CD4-positive, alpha-beta T cell treated with Interleukin-17A for 4 hours (primary cell): ENCODE data around the gene FRYL.
"Not testable (repeated sequence)": the region's sequence is repeated elsewhere in the genome, so short reads cannot be mapped to it uniquely, and the experiment has no call there.

Experiments
- DNase-seq: peaks from one replicate; pipeline ENCODE4 v3.0.0-alpha.2; 2020; ENCODE audit warnings: mixed read lengths

The FRYL gene

DNA sequence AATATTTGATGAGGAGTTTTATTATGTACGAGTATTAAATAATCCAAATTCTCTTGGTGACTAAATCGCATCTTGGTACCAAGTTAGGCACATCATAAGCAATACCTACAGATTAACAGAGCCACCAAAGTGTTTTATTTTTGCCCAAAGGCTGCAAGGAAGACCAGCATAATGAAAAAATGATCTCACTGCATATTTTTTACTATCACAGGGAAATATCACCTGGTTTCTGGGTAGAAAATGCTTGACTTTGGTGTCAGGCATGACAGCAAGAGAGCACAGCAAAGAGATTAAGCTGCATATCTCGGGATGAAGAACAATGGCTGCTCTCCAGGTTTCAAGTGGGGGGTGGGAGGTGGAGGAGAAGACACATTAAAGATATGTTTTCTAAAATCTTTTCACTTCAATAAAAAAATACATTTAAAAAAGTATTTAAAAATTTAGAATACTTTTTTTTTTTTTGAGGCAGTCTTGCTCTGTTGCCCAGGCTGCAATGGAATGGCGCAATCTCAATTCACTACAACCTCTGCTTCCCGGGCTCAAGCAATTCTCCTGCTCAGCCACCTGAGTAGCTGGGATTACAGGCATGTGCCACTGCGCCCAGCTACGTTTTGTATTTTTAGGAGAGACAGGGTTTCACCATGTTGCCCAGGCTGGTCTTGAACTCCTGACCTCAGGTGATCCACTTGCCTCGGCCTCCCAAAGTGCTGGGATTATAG is 86.1 kb downstream of the FRYL start:
- DNase-seq, result no peak

DNA sequence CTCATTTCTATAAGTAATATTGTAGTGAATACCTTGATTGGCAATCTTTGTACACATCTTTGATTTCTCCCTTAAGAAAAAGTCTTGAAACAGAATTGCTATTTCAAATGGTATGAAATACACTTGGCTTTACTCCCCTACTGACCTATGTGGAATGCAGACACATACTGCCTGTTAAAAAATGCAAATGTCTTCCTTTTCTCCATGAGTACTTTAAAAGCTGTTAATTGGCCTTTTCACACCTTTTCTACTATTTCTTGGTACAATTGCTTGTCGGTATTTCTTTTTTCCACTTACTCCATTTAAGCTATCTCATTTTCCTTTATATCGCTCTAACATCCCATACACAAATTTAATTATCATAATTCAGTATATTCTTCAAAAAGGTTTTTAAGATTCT is 87.2 kb downstream of the FRYL start:
- DNase-seq, result no peak

DNA sequence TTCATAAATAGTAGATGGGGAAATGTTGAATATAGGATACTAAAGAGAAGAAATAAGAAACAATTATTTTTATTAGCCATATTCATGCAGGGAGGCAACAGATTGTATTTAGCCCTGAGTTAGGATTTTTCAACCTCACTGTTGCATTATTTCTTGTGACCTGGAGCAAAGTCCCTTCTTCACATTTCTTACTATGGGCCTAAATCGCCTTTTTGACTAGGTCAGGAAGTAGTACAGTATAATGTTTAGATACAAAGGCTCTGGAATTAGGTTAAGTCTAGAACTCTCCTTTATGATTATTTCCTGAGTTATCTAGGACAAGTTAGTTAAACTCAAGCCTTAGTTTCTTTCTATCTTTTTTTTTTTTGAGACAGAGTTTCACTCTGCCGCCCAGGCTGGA is 88.0 kb downstream of the FRYL start:
- no peak for DNase-seq

DNA sequence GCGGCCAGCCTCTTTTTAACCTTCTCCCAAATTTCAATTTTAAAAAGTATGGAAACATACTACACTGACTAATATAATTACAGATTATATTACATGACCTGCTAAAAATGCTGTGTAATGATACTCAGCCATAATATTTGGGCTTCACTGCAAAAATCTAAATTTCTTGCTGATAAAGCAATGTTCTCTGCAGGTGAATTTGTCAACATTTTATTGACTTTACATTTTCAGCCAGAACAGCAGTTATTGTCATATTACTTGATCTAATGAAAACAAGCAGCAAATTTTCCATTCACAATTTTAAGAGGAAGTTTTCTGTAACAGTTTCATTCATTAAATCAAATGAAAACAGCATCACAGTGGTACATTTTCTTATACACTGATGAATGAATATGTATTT is 91.1 kb downstream of the FRYL start:
- DNase-seq, result no peak

DNA sequence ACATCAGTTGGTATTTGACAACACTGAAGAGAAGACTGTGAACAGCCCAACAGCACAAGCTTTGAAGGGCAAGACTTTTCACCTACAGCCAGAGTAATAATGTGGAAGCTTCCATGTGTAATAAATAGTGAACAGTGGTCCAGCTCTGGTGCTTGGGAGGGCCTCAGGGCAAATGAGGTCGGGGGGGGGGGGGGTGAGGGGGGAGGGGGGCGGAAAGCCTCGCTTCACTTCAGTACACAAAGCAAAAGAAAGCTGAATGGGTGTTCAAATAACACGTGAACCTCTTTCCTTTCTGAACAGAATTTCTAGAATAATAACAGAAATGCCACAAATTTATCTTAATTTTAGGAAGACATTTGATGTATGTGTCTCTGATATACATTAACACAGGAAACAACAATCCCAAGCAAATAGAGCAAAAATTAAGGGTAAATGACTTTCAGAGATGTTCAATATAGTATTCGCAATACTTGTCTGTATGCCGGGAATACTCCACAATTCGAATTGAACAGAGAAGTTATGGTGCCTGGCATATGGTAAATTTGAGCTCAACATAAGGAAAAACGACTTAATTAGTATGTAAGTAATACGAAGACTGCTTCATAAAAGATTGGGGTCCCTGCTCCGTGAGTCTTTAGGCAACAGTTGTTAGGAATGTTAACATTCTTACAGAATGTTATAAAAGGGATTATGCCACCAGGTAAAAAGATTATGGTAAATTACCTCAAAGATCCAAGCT is 92.6 kb downstream of the FRYL start:
- DNase-seq, result no peak

DNA sequence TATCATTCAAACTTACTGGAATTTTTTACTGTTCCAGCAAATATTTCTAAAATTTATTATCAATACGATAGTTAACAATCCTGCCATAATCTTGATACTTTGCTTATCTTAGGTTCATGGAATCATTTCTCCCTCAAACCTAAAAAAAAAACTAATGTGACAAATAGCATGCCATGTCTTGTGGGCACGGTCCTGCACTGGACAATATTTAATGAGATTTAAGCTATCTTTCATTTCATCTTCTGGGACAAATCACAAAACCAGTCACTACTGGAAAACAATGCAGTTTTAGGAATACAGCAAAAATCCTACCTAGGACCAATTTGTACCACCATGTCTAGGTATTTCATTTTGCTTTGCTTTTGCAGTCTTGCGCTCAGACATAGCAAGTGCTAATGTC is 93.7 kb downstream of the FRYL start:
- DNase-seq, result no peak

DNA sequence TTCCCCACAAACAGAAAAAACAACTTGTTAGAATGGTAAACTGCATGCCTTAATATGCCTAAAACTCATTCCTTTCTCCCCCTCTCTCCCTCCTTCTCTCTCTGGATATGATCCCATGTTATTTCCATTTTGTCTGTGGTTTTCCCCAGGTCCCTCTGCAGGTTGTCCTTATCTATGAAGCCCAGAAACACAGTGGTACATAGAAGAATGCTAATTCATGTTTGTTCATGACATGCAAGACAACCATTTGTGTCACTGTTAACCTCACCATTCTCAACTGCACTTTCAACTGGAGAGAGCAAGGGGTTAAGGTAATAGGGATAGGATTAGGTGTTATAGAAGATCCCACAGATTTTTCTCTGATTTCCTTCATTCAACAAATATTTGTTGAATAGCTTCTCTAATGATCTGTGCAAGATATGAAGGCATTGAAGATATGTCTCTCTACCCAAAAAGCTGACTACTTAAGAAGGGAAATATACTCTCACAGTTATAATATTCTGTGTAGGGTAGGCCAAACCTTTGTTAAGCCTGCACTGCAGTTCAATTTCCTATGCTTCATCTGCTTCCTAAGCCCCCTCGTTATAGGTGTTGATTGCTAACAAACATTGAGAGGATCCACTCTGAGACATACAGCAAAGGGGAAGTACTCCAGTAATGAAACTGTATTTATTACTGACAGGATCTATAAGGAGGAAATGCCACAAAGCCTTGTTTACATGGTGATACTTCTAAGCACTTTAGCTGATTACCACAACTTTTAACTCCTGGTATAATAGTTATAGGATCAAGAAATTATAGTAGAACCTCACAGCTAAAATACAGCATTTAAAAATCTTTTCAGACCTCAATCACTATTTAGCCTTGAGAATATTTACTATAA is 96.1 kb downstream of the FRYL start:
- DNase-seq, result no peak

DNA sequence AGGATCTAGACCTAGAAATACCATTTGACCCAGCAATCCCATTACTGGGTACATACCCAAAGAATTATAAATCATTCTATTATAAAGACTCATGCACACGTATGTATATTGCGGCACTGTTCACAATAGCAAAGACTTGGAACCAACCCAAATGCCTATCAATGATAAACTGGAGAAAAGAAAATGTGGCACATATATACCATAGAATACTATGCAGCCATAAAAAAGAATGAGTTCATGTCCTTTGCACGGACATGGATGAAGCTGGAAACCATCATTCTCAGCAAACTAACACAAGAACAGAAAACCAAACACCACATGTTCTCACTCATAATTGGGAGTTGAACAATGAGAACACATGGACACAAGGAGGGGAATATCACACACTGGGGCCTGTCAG is 97.2 kb downstream of the FRYL start:
- DNase-seq, result not testable (repeated sequence)

DNA sequence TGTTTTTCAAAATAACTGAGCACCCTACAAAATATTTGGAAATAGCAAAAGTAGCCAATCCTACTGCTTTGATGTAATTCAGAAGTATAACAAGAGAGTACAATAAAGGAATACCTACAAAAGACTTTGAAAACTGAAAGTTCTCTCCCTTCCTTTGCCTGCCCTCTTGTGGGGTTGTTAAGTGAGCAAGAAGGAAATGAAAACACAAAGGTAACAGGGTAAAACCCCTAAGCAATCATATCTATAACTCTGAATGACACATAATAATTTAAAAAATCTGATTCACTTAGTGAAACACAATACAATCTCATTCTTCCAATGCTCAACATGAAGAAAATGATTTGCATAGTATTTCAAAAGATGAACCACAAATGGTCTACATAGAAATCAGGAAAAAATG is 98.2 kb downstream of the FRYL start:
- peak; percentile 40 for DNase-seq

DNA sequence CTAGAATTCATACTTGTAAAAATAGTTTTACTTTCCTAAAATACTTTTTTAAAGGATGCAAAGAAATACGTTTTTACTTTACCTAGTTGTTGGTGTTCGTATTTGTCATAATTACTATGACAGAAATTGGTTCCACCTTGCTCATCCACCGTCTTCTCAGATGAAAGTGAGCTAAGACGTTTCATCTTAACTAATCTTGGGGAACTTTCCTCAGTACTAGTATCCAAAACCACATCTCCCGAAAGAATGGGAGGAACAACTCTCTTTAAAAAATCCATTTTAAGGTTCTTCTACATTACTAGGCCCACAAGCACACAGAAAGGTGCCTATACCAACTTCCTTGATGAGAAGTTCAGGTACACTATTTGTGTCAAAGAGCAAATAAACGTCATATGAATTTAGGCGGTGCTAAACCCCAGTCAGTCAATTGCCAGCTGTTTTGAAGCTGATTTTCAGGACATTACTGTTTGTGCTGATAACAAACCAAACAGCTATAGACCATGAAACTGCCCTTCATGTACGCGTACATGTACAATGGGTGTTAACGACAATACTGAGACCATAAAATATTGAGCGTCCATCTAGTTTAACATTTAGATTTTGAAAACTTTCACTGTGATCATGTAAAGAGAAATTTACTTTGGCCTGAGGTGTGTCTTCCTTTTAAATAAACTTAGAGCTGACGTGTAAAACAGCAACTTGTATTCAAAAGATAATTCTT is 99.1 kb downstream of the FRYL start:
- DNase-seq, result no peak

DNA sequence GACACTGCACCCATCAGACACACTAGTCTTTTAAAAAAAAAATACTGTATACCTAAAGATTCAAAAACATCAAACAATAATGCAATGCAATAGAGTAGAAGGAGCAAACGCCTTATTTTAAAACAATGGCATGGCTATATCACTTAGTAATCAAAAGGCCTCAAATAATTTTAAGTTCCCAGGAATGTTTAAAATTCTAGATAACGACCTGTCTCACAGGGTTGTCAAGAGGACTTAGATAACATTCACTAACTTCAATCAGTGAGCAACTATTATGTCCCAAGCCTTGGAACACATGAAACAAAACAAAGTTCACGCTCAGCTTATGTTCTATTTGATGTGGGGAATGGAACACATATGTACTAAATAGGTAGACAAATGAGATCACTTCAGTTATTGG is 106.5 kb downstream of the FRYL start:
- no peak for DNase-seq

DNA sequence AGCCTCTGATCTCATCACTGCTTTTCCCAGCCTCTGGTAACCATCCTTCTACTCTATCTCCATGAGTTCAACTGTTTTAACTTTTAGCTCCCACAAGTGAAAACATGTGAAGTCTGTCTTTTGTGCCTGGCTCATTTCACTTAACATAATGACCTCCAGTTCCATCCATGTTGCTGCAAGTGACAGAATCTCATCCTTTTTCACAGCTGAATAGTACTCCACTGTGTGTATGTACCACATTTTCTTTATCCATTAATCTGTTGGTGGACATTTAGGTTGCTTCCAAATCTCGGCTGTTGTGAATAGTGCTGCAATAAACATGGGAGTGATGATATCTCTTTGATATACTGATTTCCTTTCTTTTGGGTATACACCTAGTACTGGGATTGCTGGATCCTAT is 109.5 kb downstream of the FRYL start:
- DNase-seq, result no peak

DNA sequence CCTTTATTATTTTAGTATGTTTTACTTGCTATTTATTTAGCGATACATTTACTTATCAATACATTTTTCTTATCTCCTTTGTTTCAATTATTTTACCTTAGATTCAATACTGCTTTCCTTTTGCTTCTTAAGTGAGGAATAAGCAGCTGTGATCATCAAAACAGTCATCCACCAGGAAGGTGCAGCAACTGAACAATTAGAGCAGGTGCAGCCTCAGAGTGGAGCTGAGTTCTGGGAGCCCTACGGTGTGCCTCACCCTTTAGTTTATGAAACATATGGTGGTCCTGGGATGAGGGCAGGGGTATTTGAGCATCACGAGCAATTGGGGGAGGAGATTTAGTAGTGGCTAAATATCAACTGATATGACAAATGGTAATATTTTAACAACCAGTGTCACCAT is 111.0 kb downstream of the FRYL start:
- DNase-seq, result no peak

DNA sequence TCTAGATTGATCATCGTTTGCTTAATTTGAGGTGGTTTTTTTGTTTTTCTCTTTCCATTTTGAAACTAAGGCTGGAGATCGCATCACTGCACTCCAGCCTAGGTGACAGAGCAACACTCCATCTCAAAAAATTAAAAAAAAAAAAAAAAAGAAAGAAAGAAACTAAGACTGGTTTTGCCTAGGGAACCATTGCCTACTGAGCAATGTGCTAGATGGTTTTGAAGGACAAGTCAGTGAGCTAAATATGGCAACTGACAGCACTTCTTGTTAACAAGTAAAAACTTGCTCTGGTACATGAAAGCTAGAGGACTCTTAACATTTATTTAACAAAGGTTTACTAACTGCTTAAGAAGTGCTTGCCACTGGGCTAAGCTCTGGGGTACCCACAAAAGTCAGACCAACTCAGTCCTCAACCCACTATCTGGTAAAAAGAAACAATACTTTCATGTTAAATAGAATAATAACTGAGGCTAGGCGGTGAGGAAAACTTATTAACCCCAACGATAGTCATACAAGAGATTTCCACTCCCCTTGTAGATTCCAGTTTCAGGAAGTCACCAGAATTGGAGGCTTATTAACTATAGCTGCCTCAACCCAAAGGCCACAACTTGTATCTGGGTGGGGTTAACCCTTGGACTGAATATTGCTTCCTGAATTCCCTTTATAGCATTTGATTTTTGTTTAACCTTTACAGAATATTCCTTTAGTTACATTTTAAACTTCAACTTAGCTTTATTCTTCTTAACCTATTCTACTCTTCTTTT is 111.6 kb downstream of the FRYL start:
- DNase-seq, result no peak

DNA sequence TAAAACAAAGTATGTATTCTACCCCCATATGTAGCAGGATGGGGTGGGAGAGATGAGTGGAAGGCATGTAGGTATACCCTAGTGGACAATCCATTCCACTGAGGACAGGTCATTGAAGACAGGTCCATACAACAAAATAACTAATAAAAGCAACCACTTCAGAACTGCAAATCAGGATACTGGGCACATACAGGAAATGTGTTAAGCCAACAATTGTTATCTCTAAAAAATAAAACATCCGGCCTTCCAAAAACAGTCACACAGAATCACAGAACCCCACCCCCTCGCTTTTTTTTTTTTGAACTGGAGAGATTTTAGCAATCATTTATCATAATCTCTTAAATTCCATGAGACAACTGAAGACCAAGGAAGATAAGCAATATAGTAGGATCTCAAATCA is 112.9 kb downstream of the FRYL start:
- DNase-seq, result no peak

DNA sequence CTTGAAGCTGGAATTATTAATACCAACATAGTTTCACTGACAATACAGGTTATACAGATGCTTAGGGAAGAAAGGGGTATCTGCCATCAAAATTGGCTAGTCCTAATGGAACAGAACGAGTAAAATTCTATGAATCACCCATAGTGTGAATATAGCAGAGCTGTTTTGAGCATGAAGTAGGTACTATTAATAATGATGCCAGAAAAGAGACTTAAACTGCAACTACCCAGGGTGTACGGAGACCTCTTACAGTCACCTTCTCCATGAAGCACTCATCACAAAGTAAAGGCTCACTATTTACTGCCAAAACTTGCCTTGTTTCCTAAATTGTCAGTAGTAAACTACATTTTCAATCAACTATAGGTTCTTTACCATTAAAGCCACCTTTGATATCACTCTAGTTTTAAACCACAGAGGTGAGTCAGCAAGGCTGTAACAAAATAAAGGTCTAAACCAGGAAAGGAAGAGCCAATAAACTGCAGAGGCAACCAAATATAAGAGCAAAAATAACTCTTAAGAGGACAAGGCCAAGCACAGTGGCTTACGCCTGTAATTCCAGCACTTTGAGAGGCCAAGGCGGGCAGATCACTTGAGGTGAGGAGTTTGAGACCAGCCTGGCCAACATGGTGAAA is 114.4 kb downstream of the FRYL start:
- DNase-seq, result no peak

DNA sequence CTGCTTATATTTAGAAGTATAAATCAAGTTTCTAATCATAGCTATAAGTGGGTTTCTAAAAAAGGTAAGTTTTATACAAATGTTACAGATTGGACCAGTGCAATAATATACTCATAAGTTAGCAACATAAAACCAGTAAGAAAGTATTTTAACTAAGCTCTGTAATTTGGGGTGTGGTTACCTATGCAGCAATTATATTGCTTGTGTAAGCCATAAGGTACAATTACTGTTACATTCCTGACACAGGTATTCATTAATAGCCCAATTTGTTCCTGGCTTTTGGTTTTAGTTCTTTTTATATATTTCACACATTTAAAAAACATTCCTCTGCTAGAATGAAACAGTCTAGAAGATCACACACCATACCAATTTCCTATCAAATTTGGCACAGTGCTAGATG is 115.1 kb downstream of the FRYL start:
- DNase-seq, result no peak

DNA sequence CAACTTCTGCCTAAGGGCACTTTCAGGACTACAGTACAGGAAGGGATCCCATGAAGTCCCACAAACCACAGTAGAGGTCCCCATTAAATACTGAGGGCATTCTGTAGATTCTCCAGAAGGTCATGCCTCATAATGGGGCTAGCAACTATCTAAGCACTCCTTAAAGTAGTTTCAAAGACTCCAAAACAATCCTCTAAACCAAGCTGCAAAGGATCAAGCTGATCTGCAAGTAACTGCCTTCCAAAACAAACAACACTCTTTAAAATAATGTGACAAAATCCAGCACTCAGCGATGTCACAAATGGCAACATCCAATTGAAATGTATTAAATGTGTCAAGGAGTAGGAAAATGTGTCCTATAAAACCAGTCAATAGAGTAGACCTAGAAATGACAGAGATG is 118.7 kb downstream of the FRYL start:
- no peak for DNase-seq

DNA sequence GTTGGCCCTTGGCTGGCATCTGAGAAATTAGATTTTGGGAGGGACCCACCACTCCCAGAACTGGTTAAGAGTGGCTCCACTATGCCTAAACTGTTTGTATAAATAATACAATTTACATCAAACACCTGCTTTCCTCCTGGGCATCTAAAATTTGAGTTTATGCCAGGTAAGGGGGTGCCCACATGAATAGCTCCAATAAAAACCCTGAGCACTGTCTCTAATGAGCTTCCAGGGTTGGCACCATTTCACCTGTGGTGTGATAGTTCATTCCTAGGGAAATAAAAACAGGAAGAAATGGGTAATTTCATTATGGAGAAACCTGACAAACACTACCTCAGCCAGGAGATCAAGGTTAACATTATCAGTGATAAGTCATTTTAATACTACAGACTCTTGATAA is 119.7 kb downstream of the FRYL start:
- DNase-seq, result no peak

DNA sequence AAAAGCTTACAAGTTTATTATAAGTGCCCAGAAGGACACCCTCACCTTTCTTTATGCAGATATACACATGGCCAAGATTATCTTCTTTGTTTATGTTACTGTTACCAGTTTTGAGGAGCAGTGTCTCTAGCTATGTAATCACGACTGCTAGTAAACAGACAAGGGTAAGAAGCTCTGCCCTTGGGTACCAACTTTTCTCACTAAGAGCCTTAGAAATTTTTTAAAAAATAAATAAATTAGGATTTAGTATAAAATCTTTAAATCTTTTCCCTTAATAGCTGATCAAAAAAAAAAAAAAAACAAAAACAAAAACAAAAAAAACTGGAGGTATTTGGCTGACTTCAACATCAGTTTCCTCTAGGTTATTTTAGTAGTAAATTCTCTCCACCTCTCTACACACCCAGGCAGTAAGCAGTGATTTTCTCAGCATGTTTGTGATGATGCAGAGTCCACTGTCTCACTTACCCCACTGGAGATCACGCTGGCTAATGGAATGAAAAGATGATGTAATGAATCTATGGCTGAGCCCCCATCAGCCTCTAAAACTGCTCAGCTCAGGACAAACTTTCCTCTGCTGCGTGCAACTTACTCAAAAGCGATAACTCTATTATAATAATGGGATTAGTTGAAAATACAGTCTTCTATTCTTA is 125.9 kb downstream of the FRYL start:
- DNase-seq, result no peak
